HepG2 (cell line): ENCODE measurements around the gene LYZL1. TPM values are rescaled to one million over a fixed set of nuclear protein-coding genes. Genes with fewer than 3 reads are reported as not detected.

Experiments used
- ATAC-seq: fragments of 200-7000 bp; cut with Tn5 transposase; 3 replicates; pipeline ENCODE4 v1.9.1; 2020; ENCODE audit warnings: mild to moderate bottlenecking, moderate library complexity
- BruUV-seq: library from RNA; stranded (reverse); fragments of 400-500 nt; replicated peaks from 2 replicates; lab custom pipeline; 2021; lab: Mats Ljungman, UMichigan
- CTCF ChIA-PET: fragments of 300-600 bp; formaldehyde crosslinking; extraction: SDS; loops from one replicate; lab custom pipeline; 2021; ENCODE audit warnings: low total read pairs, inconsistent platforms, low intra/inter-chr PET ratio; lab: Yijun Ruan, JAX
- POLR2A ChIA-PET: fragments of 350-600 bp; sonication (Branson Sonifier 250); formaldehyde crosslinking; loops from one replicate; lab custom pipeline; 2020; ENCODE audit warnings: antibody characterized with exemption, inconsistent platforms; lab: Yijun Ruan, JAX
- DNase-seq: peaks from one replicate; pipeline ENCODE4 v3.0.0-alpha.2; 2015; ENCODE audit warnings: low spot score
- FAIRE-seq: peaks from 3 replicates; lab custom pipeline; 2011; peaks lifted over from hg19 to GRCh38; lab: Jason Lieb, UNC
- H2AFZ ChIP-seq: one replicate; pipeline ENCODE4 v1.6.1; 2011; ENCODE audit warnings: low read length, inconsistent platforms
- H3K27ac ChIP-seq: fragments of 300-600 bp; 3 replicates; pipeline ENCODE4 v1.8.0; 2011; ENCODE audit warnings: mixed run types, mild to moderate bottlenecking, mixed read lengths, low read length, inconsistent platforms; ENCODE audit not compliant: insufficient read depth; ENCODE audit errors: extremely low read length
- H3K27me3 ChIP-seq, 2 experiments: fragments of 200-600 bp in 1 of 2; 2 replicates in 1 of 2; 3 replicates in 1 of 2; pipeline versions ENCODE4 v1.6.0 to v1.8.0; 2011; ENCODE audit warnings: low read length in 2 of 2, mild to moderate bottlenecking in 2 of 2, moderate library complexity in 2 of 2, inconsistent platforms in 1 of 2; ENCODE audit not compliant: insufficient read depth in 2 of 2, control insufficient read depth in 1 of 2
- H3K36me3 ChIP-seq, 2 experiments: fragments of 200-600 bp in 1 of 2; replicated peaks in 1 of 2; 2 replicates in 1 of 2; 3 replicates in 1 of 2; pipeline versions ENCODE4 v1.5.1 to v1.8.0; 2011; ENCODE audit warnings: low read length in 2 of 2, inconsistent platforms in 1 of 2; ENCODE audit not compliant: insufficient read depth in 2 of 2, control insufficient read depth in 1 of 2
- H3K4me1 ChIP-seq: 2 replicates; pipeline ENCODE4 v1.5.1; 2012; ENCODE audit warnings: low read length, inconsistent platforms; ENCODE audit not compliant: insufficient read depth
- H3K4me2 ChIP-seq: 2 replicates; pipeline ENCODE4 v1.6.0; 2011; ENCODE audit warnings: low read depth, low read length, inconsistent platforms
- H3K4me3 ChIP-seq, 3 experiments: fragments of 200-600 bp in 1 of 3; sonication (generic), shearing (Covaris generic) in 1 of 3; replicated peaks in 1 of 3; 2 replicates each; pipeline ENCODE4 v1.5.1; 2011 to 2016; ENCODE audit warnings: low read length in 3 of 3, inconsistent platforms in 2 of 3, low read depth in 2 of 3, mild to moderate bottlenecking in 2 of 3, control low read depth in 1 of 3, mixed read lengths in 1 of 3; ENCODE audit not compliant: insufficient read depth in 1 of 3
- H3K79me2 ChIP-seq: one replicate; pipeline ENCODE4 v1.6.1; 2011; ENCODE audit warnings: low read length, inconsistent platforms; ENCODE audit not compliant: insufficient read depth
- H3K9ac ChIP-seq: 2 replicates; pipeline ENCODE4 v1.6.0; 2011; ENCODE audit warnings: mild to moderate bottlenecking, low read depth, low read length, inconsistent platforms; ENCODE audit not compliant: insufficient read depth
- H3K9me3 ChIP-seq: 2 replicates; pipeline ENCODE4 v1.5.1; 2012; ENCODE audit warnings: mild to moderate bottlenecking, low read length
- H4K20me1 ChIP-seq: 2 replicates; pipeline ENCODE4 v1.6.0; 2011; ENCODE audit warnings: inconsistent platforms, mild to moderate bottlenecking, low read length, moderate library complexity; ENCODE audit not compliant: insufficient read depth
- AKAP8 ChIP-seq: sonication (generic); formaldehyde crosslinking; IDR thresholded peaks from 2 replicates; pipeline ENCODE4 v1.5.1; 2020; ENCODE audit warnings: mild to moderate bottlenecking, missing genetic modification reagents
- ARID2 ChIP-seq: sonication (generic); formaldehyde crosslinking; IDR thresholded peaks from 2 replicates; pipeline ENCODE4 v1.8.1; 2022; ENCODE audit warnings: mild to moderate bottlenecking, missing genetic modification reagents, borderline replicate concordance
- BCL6 ChIP-seq: IDR thresholded peaks from 2 replicates; pipeline ENCODE4 v1.6.1; 2016; ENCODE audit warnings: missing genetic modification reagents, missing compliant biosample characterization
- HNRNPL ChIP-seq: fragments of 200-400 bp; formaldehyde crosslinking; IDR thresholded peaks from 2 replicates; pipeline ENCODE4 v1.6.1; 2017; ENCODE audit warnings: mild to moderate bottlenecking, low read depth, low read length
- IKZF4 ChIP-seq: sonication (generic); formaldehyde crosslinking; IDR thresholded peaks from 2 replicates; pipeline ENCODE4 v1.5.1; 2020; ENCODE audit warnings: borderline replicate concordance, mild to moderate bottlenecking, low read depth, missing genetic modification reagents; ENCODE audit errors: not compliant biosample characterization
- MEIS1 ChIP-seq: sonication (generic); formaldehyde crosslinking; IDR thresholded peaks from 2 replicates; pipeline ENCODE4 v1.9.0; 2021; ENCODE audit warnings: mild to moderate bottlenecking, missing genetic modification reagents, moderate library complexity, borderline replicate concordance
- RBAK ChIP-seq: sonication (generic); formaldehyde crosslinking; IDR thresholded peaks from 2 replicates; pipeline ENCODE4 v1.5.1; 2020; ENCODE audit warnings: mild to moderate bottlenecking, missing genetic modification reagents
- SIN3B ChIP-seq: fragments of 150-350 bp; IDR thresholded peaks from 2 replicates; pipeline ENCODE4 v1.6.1; 2014; ENCODE audit warnings: low read length
- SRSF1 ChIP-seq: fragments of 200-400 bp; formaldehyde crosslinking; optimal IDR thresholded peaks from 2 replicates; pipeline ENCODE3; 2017; ENCODE audit warnings: mild to moderate bottlenecking, low read depth, low read length, moderate library complexity
- SRY ChIP-seq: sonication (generic); formaldehyde crosslinking; IDR thresholded peaks from 2 replicates; pipeline ENCODE4 v1.8.0; 2022; ENCODE audit warnings: mild to moderate bottlenecking, missing genetic modification reagents
- SUZ12 ChIP-seq: fragments of 150-350 bp; IDR thresholded peaks from 2 replicates; pipeline ENCODE4 v1.6.1; 2014; ENCODE audit warnings: low read depth, low read length
- SYNCRIP ChIP-seq: fragments of 200-400 bp; formaldehyde crosslinking; IDR thresholded peaks from 2 replicates; pipeline ENCODE4 v1.6.1; 2018; ENCODE audit warnings: mild to moderate bottlenecking, low read depth, low read length; ENCODE audit not compliant: insufficient read depth
- U2AF1 ChIP-seq: fragments of 200-400 bp; formaldehyde crosslinking; optimal IDR thresholded peaks from 2 replicates; pipeline ENCODE3; 2017; ENCODE audit warnings: mild to moderate bottlenecking, low read depth, low read length
- ZFP36L2 ChIP-seq: sonication (generic); formaldehyde crosslinking; IDR thresholded peaks from 2 replicates; pipeline ENCODE4 v1.4.0; 2020; ENCODE audit warnings: missing genetic modification reagents
- ZFP90 ChIP-seq: sonication (generic); formaldehyde crosslinking; IDR thresholded peaks from 2 replicates; pipeline ENCODE4 v1.8.0; 2022; ENCODE audit warnings: missing genetic modification reagents, mild to moderate bottlenecking, inconsistent platforms, borderline replicate concordance
- ZIK1 ChIP-seq: sonication (generic); formaldehyde crosslinking; IDR thresholded peaks from 2 replicates; pipeline ENCODE4 v1.5.0; 2020; ENCODE audit warnings: mild to moderate bottlenecking, low read depth, missing genetic modification reagents, borderline replicate concordance
- ZNF18 ChIP-seq: sonication (generic); formaldehyde crosslinking; IDR thresholded peaks from 2 replicates; pipeline ENCODE4 v1.8.0; 2022; ENCODE audit warnings: mild to moderate bottlenecking, missing genetic modification reagents; ENCODE audit not compliant: insufficient replicate concordance
- ZNF652 ChIP-seq: IDR thresholded peaks from 2 replicates; pipeline ENCODE4 v1.6.1; 2016; ENCODE audit warnings: low read depth, borderline replicate concordance
- ZNF691 ChIP-seq: sonication (generic); formaldehyde crosslinking; IDR thresholded peaks from 2 replicates; pipeline ENCODE4 v1.4.0; 2020; ENCODE audit warnings: missing genetic modification reagents, low read depth, mild to moderate bottlenecking, borderline replicate concordance
- WGBS: methylation state at CpG from one replicate; pipeline ENCODE4 v1.1.6; 2017; ENCODE audit warnings: low lambda C conversion rate; 5-methylcytosine and 5-hydroxymethylcytosine counted together
- in situ Hi-C: cut with HindIII; loops from 2 replicates; pipeline ENCODE4 v1.10.0; 2017; ENCODE audit warnings: low pct_unique_long_range_greater_than_20kb; ENCODE audit not compliant: extremely low pct_ligation_motif_present
- intact Hi-C: fragments of 100-400 bp; cut with micrococcal nuclease; formaldehyde crosslinking; loops from one replicate; pipeline ENCODE4 v1.10.0; 2022; ENCODE audit not compliant: unreplicated experiment
- polyA plus RNA-seq, 8 experiments: library from polyadenylated mRNA; depleted of rRNA in 3 of 8; stranded (reverse) in 7 of 8; unstranded in 1 of 8; fragments of >200 nt; fragmentation: Illumina TruSeq in 4 of 8; extraction: Trizol in 4 of 8; gene quantifications; 2 replicates each; pipeline versions ENCODE4 v1.2.1 to v1.2.3, GENCODE V29; 2011 to 2016; ENCODE audit warnings: low read depth in 4 of 8, missing spikeins in 1 of 8, mixed read lengths in 1 of 8; ENCODE audit not compliant: insufficient read depth in 1 of 8
- total RNA-seq, 5 experiments: library from RNA; depleted of rRNA; stranded (reverse); fragments of >200 nt; fragmentation: Illumina TruSeq; extraction: Trizol; gene quantifications; 2 replicates each; pipeline ENCODE4 v1.2.3, GENCODE V29; 2016; ENCODE audit warnings: low read depth in 1 of 5
- TF ChIP-seq, protein P1 (sequence below): sonication (generic); formaldehyde crosslinking; IDR thresholded peaks from 2 replicates; pipeline ENCODE4 v1.4.0; 2020; ENCODE audit warnings: mild to moderate bottlenecking, missing genetic modification reagents

Gene LYZL1
- total and polyA plus RNA-seq, 2 of the 13 experiments (the other 11 are each of a cell fraction or from before 2014, with no cell fraction given): not detected

DNA sequence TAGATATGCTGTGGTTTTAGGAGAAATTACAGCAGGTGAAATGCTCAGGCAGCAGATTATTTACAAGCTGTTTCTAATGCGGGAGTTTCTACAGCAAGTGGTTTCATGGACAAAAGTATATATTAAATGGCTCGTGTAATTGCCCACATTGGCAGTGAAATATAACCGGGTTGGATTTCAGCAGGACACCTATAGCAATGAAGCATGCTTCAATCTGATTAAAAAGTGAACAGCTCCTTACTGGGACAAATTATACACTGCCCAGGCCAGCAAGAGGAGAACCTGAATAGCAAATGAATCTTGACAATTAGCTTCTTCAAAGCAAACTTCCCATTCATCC lies 35.2 kb upstream of the LYZL1 start:
- DNase-seq (no peak), ATAC-seq (no peak), FAIRE-seq (no peak)
- WGBS: 75% methylated on average over 3 of the region's 3 CpGs
- POLR2A ChIA-PET: no interaction called here
- Histone ChIP-seq H3K9ac (no peak overlapping the region), H3K9me3 (no peaks in the 10 kb centered on the region), H3K4me2 (no peak overlapping the region), H3K36me3 (no peaks in the 10 kb centered on the region), H3K4me1 (peaks cover 28% of the 10 kb centered on the region), H3K79me2 (no peaks in the 10 kb centered on the region), H3K27me3 (peaks cover 0 to 7% of the 10 kb centered on the region in 2 experiments; a peak in 1 of 5 replicates), H2AFZ (no peak overlapping the region), H3K27ac (no peak overlapping the region), H3K4me3 (no peak overlapping the region), H4K20me1 (no peaks in the 10 kb centered on the region)
- intact Hi-C loops (no loop called here), in situ Hi-C loops (no loop called here)
- no peak for TF ChIP-seq SIN3B
- no peak for TF ChIP-seq RBAK (CRISPR knock-in tag)
- no peak for TF ChIP-seq SYNCRIP
- no peak for TF ChIP-seq ZIK1 (CRISPR knock-in tag)
- TF ChIP-seq U2AF1: no peak
- no peak for TF ChIP-seq SUZ12
- TF ChIP-seq ZNF691: no peak
- TF ChIP-seq IKZF4 (CRISPR knock-in tag): no peak
- TF ChIP-seq SRSF1: no peak
- TF ChIP-seq MEIS1: no peak
- no peak for TF ChIP-seq ZFP90 (CRISPR knock-in tag)
- TF ChIP-seq, protein P1, sequence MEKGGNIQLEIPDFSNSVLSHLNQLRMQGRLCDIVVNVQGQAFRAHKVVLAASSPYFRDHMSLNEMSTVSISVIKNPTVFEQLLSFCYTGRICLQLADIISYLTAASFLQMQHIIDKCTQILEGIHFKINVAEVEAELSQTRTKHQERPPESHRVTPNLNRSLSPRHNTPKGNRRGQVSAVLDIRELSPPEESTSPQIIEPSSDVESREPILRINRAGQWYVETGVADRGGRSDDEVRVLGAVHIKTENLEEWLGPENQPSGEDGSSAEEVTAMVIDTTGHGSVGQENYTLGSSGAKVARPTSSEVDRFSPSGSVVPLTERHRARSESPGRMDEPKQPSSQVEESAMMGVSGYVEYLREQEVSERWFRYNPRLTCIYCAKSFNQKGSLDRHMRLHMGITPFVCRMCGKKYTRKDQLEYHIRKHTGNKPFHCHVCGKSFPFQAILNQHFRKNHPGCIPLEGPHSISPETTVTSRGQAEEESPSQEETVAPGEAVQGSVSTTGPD (CRISPR knock-in tag): no peak
- no peak for TF ChIP-seq ARID2 (CRISPR knock-in tag)
- TF ChIP-seq BCL6 (CRISPR knock-in tag): no peak
- no peak for TF ChIP-seq ZNF652
- TF ChIP-seq SRY (CRISPR knock-in tag): no peak
- TF ChIP-seq HNRNPL: no peak
- TF ChIP-seq AKAP8: no peak
- TF ChIP-seq ZFP36L2 (CRISPR knock-in tag): no peak
- TF ChIP-seq ZNF18 (CRISPR knock-in tag): no peak
- no TSS peak for BruUV-seq
- CTCF ChIA-PET: no interaction called here
